GM12872 (cell line): ENCODE data around the gene PPT2.

Experiments used
- CTCF ChIP-seq: IDR thresholded peaks from 3 replicates; pipeline ENCODE4 v1.5.1; 2011; ENCODE audit warnings: low read depth, mild to moderate bottlenecking, low read length, moderate library complexity; ENCODE audit not compliant: insufficient read depth

Gene PPT2

GRCh38 chr6:32168807-32169591 lies 15.1 kb downstream of the PPT2 start:
- TF ChIP-seq CTCF, result 0 out of 3 replicates have a peak, but pooled peaks have one; percentile 13

GRCh38 chr6:32170294-32170693 lies 16.4 kb downstream of the PPT2 start:
- no peak for TF ChIP-seq CTCF

- TF ChIP-seq CTCF, result no peak
Observed at GRCh38 chr6:32171234-32171633, 17.3 kb downstream of the PPT2 start.

- no peak for TF ChIP-seq CTCF
Observed at GRCh38 chr6:32173051-32173727, 19.2 kb downstream of the PPT2 start.

GRCh38 chr6:32174416-32174815 lies 20.5 kb downstream of the PPT2 start:
- no peak for TF ChIP-seq CTCF

GRCh38 chr6:32175322-32175710 lies 21.4 kb downstream of the PPT2 start:
- TF ChIP-seq CTCF, result no peak

GRCh38 chr6:32175711-32176475 lies 22.0 kb downstream of the PPT2 start, which contains the start of gene AGPAT1:
AGPAT1 (minus strand) TSS chr6:32176084; CDS start chr6:32171496, 4,588 bp downstream.
- TF ChIP-seq CTCF, result no peak
